HG03378 (cell line): ENCODE measurements around the gene SCPEP1.

Experiments used
- ATAC-seq: cut with Tn5 transposase; IDR thresholded peaks from one replicate; pipeline ENCODE4 v1.9.1; 2021; ENCODE audit warnings: mild to moderate bottlenecking, moderate library complexity; ENCODE audit not compliant: unreplicated experiment

Gene SCPEP1

DNA sequence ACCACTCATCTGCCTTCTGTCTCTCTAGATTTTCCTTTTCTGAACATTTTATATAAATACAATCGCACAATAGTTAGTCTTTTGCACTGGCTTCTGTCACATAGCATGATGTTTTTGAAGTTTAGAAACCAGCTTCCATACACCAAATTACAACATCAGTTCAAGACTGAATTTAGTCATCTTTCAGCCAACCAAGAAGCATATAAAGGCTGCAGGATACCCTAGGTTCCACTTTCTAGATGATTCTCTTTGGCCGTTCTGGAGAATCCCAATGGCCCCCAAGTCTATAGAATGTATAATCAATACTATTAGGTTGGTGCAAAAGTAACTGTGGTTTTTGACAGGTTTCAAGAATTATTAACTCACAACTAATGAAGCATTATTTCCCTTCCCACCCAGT lies 19.4 kb downstream of the SCPEP1 start:
- no peak for ATAC-seq

DNA sequence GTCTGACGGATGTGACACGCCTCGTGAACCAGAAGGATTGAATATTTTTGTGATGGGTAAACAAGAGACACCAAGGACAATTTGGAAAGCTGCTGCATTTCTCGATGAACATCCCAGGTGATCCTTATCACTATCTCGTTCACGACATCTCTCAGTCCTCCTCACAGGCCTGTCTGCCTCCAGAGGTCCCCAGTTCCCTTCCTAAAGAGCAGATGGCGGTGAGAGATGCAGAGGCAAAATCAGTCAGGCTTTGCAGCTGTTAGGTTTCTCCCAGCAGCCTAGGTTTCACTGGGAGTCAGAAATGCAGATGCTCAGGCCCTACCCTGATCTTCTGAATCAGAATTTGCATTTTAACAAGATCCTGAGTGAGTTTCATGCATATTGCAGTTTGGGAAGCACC lies 23.6 kb downstream of the SCPEP1 start:
- ATAC-seq: no peak

DNA sequence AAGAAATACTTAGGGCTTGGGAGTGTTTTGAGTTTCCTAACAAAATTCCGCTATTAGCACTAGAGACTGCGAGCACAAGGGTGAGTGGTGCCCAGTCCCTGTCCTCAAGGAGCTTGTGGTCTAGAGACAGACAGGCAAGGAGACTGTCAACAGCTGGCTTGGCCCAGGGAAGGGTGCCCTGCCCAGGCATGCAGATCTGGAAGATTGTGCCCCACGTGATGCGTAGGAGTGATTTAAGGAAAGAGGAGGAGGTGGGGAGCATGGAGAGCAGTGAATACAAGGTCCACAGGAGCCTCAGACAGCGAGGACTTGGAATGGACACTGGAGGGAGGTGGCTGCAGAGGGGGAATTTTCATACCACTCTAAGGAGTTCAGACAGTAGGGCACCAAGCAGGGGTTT lies 25.0 kb downstream of the SCPEP1 start:
- no peak for ATAC-seq

DNA sequence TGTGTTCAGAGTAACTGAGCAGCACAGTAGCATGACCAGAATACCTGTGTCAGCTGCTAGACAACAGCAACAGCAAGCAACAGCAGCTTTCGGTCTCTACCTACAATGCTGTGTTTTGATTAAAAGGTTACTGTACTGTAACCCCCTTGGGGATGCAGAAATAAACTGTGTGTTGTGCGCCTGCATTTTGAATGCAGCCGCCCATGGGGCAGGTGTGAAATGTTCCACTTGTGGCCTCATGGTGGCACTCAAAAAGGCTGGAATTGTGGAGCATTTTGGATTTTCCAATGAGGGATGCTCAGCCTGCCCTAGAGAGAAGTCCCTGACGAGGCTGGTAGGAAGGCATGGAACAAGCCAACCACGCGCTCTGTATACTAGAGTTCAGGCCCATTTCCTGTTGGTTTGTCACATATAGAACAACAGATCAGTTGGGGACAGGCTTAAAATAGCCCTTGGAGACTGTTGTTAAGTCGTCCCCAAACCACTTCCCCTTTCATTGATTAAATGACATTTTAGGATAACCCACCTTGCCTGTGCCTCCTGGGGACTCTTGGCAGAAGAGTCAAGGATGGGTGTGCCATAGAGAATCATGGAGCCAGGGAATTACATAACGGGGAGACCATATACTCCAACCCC lies 27.1 kb downstream of the SCPEP1 start:
- ATAC-seq: peak; percentile 81

DNA sequence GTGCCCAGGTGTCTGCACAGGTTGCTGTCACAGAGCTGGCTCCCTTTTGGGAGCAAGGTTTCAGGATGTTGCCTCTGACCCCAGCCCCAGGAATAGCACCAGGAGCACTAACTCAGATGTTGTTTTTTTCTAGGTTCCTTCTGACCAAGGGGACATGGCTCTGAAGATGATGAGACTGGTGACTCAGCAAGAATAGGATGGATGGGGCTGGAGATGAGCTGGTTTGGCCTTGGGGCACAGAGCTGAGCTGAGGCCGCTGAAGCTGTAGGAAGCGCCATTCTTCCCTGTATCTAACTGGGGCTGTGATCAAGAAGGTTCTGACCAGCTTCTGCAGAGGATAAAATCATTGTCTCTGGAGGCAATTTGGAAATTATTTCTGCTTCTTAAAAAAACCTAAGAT lies 28.1 kb downstream of the SCPEP1 start:
- no peak for ATAC-seq

DNA sequence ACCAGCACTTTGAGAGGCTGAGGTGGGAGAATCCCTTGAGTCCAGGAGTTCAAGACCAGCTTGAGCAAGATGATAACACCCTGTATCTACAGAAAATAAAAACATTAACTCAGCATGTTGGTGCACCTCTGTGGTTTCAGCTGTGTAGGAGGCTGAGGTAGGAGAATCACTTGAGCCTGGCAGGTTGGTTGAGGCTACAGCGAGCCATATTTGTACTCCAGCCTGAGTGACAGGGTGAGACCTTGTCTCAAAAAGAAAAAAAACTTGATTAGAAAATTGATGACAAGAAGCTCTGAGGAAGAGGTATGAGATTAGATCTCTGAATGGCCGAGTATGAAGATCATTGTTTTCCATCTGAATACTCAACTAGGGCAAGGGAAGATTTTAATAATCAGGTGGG lies 31.0 kb downstream of the SCPEP1 start:
- no peak for ATAC-seq

DNA sequence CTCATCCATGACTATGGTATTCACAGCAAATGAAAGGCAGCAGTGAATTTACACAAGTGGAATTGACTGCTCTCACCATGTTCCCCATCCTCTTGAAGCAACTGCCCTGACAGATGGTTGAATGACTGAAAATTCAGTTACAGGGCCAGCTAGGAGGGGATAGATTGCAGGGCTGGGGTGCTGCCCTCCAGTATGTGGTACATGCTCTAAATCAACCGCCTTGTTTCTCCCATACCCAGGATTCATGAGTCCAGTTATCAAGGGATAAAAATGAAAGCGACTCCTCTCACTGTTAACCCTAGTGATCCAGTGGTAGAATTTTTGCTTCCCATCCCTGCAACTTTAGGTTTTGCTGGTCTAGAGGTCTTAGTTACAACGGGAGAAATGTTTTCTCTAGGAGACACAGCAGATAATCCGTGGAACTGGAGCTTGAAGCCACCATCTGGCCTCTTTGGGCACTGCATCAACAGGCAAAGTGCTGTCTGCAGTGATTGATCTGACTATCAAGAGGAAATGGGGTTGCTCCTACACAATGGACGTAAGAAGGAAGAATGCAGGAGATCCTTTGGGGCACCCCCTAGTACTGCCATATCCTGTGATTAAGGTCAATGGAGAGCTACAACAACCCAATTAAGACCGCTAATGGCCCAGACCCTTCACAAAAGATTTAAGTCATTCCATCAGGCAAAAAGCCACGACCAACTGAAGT lies 32.0 kb downstream of the SCPEP1 start:
- ATAC-seq: peak; percentile 54

DNA sequence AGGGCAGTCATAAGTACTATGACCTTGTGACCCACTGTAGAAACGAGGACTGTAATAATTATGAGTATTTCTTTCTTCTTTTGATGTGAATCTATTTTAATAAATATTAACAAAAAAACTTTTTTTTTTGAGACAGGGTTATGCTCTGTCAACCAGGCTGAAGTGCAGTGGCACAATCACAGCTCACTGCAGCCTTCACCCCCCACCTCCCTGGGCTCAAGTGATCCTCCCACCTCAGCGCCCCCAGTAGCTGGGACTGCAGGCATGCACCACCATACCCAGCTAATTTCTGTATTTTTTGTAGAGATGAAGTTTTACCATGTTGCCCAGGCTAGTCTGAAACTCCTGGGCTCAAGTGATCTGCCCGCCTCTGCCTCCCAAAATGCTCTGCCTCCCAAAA lies 32.6 kb downstream of the SCPEP1 start:
- no peak for ATAC-seq

DNA sequence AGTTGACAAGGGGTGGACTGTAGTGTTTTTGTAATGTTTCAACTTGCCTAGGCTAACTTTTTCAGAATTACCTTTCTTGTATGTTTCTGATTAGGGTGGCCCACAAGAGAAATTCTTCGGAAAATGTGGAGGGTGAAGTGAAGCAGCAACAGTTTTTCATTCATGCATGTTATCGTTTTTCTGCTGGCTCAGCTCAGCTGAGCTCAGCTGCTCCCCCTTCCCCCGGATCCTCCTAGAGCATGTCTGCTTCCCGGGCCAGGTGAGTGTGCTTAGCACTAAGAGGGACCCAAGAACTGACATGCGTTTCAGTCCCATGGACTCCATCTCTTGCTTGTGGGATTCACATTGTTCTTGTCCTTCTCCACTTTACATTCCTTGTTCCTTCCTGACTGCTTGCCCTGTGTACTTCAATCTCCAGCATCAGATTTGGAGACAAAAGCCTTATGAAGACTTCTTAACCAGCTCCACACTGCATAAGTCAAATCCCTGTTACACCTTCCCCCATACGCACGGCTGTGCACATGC lies 33.6 kb downstream of the SCPEP1 start:
- ATAC-seq: no peak

DNA sequence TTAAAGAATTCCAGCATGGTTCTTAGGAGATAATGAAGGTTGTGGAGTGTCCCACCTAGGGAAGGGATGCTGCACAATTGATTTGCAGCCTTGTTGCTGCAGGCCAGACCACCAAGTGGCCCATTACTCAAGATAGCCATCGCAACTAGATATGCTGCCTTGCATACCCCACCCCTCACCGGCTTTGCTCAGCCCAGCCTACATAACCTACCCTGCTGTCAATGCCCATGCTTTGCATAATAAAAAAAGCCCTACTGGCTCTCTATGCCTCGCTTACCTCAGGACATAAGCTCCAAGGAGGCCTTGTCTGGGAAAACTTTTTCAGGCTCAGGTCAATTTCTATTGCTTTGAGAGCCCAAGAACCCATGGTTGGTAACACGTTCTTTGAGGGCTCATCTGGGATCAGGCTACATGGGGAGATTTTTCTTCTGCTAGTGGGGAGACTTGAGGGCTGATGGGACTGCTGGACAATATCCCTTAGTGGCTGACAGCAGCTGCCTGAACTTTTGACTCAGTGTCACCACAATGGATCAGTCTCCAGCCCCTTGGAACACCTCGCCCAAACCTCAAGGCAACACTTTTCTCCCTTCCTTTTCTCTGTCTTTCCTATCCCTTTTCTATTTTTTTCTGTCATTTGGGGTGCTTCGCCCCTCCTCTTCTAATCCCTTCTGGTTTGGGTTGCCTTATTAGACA lies 38.3 kb downstream of the SCPEP1 start:
- no peak for ATAC-seq

DNA sequence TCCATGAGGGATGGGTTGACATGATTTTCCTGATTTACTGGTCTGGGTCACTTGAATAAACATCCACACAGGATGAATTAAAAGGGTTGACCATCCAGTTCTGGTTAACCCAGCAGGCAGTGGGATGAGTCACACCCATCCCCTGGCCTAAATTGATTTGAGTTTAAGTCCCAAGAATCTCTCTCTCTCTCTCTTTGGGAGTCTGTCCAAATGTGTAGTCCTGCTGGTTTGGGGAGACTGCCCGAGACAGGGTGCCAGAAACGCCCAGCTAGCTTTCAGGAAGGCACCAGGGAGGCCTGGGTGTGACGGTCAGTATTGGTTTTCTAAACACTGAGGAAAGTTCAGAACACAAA lies 38.8 kb downstream of the SCPEP1 start:
- no peak for ATAC-seq

DNA sequence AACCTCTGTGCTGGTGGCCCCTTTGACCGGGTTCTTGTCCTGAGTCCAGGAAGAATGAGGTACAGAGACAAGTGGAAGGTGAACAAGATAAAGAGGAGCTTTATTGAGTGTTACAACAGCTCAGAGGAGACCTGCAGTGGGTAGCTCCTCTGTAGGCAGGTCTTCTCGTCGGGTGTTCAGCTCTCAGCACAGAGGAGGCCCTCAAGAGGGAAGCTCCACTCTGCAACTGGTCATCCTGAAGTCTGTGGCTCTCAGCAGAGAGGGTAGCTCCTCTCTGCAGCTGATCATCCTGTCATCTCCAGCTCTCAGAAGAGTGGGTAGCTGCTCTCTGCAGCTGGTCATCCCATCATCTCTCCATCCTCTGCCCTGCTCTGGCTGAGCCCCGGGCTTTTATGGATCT lies 39.7 kb downstream of the SCPEP1 start:
- no peak for ATAC-seq

DNA sequence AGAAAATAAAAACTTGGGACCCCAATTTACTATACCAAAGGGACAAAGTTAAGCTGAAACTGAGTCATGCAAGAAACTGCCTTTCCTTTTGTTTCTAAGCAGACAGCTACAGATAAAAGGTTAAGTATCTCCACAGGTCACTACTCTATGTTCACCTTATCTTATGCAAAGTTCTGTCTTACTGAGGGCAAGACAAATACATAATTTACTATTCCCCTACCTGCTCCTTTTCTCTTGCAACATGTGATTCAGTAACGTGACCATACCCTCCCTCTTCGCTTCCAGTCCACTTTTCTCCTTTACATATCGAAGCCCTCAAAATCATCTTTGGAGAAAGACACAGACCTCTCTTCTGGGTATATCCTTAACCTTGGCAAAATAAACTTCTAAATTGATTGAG lies 42.3 kb downstream of the SCPEP1 start:
- no peak for ATAC-seq

DNA sequence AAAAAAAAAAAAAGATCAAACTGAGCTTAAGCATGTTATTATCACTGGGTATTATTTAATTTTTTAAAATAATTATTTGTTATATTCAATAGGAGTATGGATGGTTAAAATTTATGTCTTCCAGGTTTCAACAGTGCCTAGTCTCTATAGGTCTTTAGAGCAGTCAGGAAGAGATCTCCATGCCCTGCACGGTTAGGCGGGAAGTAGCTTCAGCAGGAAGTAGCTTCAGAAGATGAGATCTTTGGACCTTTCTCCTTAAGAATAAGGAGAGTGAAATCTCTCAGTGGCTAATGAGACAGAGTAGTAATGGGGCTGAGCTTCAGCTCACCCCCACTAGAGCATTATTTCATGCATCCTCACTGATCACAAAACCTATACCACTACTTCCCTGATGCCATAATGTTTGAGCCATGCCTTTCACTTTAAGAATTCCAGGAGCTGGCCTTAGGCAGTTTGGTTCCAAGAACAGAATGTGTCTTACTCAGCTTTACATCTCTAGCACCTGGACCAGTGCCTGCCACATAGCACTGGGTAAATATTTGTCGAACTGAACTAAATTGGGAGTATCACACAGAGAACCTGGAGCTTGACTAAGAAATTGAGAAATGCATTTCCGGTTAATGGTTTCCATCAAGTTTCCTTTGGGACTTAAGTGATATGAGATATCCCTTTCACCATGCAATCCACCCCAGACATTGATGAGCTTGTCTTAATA lies 43.5 kb downstream of the SCPEP1 start:
- no peak for ATAC-seq

DNA sequence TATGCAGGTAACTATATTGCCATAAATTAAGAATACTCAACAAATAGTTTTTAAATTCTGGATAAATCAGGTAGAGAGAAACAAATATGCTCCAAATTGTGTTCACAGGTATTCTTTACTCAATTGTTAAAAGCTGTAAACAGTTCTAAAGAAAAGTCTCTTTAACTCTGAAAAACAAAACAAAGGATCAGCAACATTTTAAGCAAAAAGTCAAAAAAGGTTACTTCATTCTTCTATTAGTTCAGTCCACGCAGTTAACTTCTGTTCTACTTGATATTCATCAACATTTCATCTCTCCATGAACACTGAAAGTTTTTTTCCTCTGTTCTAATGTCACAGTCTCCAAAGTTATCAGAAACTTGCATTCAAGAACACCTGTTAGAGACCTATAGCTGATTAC lies 47.9 kb downstream of the SCPEP1 start:
- ATAC-seq: no peak

DNA sequence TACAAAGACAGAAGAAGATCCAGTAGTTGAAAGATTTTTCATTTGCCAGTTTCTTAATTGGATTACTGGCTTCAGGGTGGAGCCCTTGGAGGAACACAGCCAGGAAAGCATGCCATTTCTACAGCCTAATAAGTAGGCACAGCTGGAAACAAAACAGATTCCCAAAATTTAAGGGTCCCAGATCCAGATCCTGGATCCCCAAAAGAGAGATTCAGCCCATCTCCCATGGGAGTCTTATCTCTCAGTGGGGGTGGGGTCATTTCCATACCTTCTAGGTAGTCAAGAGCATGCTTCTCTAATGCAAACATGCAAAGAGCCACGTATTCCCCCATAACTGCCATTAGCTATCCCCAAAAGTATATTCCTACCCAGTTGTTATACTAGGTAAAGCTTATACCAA lies 49.9 kb downstream of the SCPEP1 start:
- ATAC-seq: no peak

DNA sequence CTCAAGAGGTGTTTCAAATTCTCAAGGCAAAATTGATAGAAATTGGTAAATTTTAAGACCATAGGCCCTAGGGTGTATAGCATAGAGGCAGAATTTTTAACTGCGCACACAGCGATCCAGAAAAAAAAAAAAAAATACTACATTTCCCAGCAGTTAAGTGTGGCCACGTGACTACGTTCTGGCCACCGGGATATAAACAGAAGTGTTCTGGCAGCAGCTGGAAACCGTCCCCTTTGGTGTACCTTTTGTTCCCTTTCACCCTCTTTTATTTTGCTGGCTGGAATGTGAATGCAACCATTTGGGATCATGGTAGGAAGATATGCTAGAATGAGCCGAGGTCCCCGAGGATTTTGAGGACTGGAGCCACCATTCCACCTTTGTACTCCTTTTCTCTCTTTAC lies 54.4 kb downstream of the SCPEP1 start:
- ATAC-seq: no peak

DNA sequence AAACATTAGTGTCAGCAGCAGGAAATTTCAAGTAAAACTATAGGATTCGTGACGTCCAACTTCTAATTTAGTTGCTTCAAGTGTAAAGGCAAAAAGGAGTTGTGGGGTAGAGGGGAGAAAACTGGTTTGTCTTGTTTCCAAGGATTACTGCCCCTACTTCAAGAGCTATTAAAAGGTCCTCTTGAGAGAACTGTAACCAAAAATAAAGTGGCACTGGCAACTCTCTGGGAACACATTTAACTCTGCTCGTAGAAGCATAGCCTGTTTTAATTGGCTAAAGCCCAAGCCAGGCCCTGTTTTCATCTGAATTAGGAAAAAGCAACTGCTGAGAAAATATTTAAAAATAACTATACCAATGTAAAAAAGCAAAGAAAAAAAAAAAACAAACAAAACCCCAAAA lies 55.4 kb downstream of the SCPEP1 start:
- no peak for ATAC-seq

DNA sequence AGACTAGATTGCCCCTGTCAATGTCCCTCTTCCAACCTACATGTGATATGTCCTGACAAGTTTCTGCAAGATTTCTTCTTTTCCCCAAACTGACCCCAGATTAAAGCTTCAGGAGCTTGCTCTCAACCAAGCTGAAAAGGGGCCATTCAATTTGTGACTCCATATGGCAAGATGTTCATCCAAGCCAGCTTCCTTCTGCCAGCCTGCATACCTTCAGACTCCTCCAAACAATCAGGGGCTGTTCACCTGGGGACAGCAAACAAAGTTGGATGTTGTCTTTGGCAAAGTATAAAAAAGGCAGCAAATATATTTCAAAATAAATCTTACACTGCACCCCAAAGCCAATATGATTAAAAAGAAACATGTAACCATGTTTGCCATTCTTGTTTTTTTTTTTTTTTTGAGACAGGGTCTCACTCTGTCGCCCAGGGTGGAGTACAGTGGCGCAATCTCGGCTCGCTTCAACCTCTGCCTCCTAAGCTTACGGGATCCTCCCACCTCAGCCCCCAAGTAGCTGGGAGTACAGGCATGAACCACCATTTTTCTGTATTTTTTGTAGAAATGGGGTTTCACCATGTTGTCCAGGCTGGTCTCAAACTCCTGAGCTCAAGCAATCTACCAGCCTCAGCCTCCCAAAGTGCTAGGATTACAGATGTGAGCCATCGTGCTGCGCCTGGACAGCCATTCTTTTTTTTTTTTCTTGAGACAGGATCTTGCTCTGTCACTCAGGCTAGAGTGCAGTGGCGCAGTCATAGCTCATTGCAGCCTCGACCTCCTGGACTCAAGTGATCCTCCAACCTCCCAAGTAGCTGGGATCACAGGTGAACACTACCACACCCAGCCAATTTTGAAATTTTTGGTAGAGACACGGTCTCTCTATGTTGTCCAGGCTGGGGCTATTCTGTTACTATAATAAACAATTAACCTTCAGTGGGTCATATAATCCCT lies 57.1 kb downstream of the SCPEP1 start:
- no peak for ATAC-seq

DNA sequence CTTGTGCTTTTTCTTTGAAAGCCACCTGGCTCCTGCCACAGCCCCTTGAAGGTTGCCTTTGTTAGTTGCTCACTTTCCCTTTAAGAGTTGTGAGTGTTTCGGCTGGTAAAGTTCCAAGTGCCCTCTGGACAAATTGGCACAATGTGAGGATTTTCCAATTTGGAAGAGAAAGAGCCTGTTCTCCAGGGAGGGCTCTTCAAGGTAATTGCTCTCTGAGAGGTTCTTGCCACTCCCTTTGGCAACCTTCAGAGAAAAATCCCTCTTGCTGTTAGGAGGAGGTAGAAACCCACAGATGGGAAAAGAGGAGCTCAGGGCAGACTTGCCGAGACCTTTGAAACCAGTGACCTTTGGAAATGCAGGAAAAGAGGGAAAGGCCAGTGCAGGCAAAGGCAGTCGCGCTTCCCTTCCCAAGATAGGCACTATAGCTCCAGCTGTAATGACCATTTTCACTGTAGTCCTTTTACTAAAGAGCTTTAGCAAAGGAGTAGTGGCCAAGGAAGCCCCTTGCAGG lies 58.1 kb downstream of the SCPEP1 start:
- no peak for ATAC-seq
